CD14-positive monocyte (primary cell): ENCODE data around the gene GULP1. TPM values are rescaled to one million over a fixed set of nuclear protein-coding genes. Genes with fewer than 3 reads are reported as not detected.
A peak's percentile ranks its signal among the peaks of the same experiment; 100 is the strongest.

Experiments used
- DNase-seq, 3 donors: peaks; one replicate each; pipeline ENCODE4 v3.0.0-alpha.2; 2011 to 2022
- H2AFZ ChIP-seq: 2 replicates; pipeline ENCODE4 v1.6.0; 2012; ENCODE audit warnings: mild to moderate bottlenecking, low read depth, low read length, inconsistent platforms; ENCODE audit not compliant: insufficient read depth, poor library complexity, severe bottlenecking
- H3K27ac ChIP-seq, 2 donors: 1 replicate in 1 of 2; 2 replicates in 1 of 2; pipeline ENCODE4 v1.5.1; 2012 to 2013; ENCODE audit warnings: low read length in 2 of 2, control low read depth in 1 of 2, inconsistent platforms in 1 of 2, low read depth in 1 of 2, mild to moderate bottlenecking in 1 of 2
- H3K27me3 ChIP-seq, 2 donors: one replicate each; pipeline versions ENCODE4 v1.6.0 to v1.6.1; 2011 to 2013; ENCODE audit warnings: low read length in 2 of 2; ENCODE audit not compliant: control insufficient read depth in 2 of 2, insufficient read depth in 2 of 2
- H3K36me3 ChIP-seq, 2 donors: replicated peaks in 1 of 2; 1 replicate in 1 of 2; 2 replicates in 1 of 2; pipeline versions ENCODE4 v1.5.1 to v1.6.1; 2012 to 2013; ENCODE audit warnings: low read length in 2 of 2, control low read depth in 1 of 2, inconsistent platforms in 1 of 2, mild to moderate bottlenecking in 1 of 2; ENCODE audit not compliant: insufficient read depth in 2 of 2, control insufficient read depth in 1 of 2
- H3K4me1 ChIP-seq, 2 donors: 1 replicate in 1 of 2; 2 replicates in 1 of 2; pipeline versions ENCODE4 v1.5.1 to v1.6.1; 2012 to 2013; ENCODE audit warnings: low read length in 2 of 2, control low read depth in 1 of 2, inconsistent platforms in 1 of 2, mild to moderate bottlenecking in 1 of 2, moderate library complexity in 1 of 2; ENCODE audit not compliant: insufficient read depth in 2 of 2, control insufficient read depth in 1 of 2
- H3K4me2 ChIP-seq: replicated peaks from 2 replicates; pipeline ENCODE3; 2012; ENCODE audit warnings: low read length, moderate library complexity, mild to moderate bottlenecking; ENCODE audit not compliant: poor library complexity, severe bottlenecking; ENCODE audit errors: extremely low read depth
- H3K4me3 ChIP-seq, 3 experiments: fragments of 200-600 bp in 1 of 3; sonication (generic) in 1 of 3; replicated peaks in 1 of 3; 1 replicate in 2 of 3; 2 replicates in 1 of 3; pipeline ENCODE4 v1.5.1; 2011 to 2013; ENCODE audit warnings: low read length in 3 of 3, mild to moderate bottlenecking in 3 of 3, control low read depth in 2 of 3, low read depth in 2 of 3, inconsistent platforms in 1 of 3, moderate library complexity in 1 of 3
- H3K79me2 ChIP-seq: 2 replicates; pipeline ENCODE4 v1.6.0; 2012; ENCODE audit warnings: mild to moderate bottlenecking, control low read depth, inconsistent platforms, low read length, moderate library complexity; ENCODE audit not compliant: insufficient read depth
- H3K9ac ChIP-seq: 2 replicates; pipeline ENCODE4 v1.6.0; 2017; ENCODE audit warnings: low read length, mild to moderate bottlenecking; ENCODE audit not compliant: insufficient read depth, poor library complexity, severe bottlenecking
- H3K9me3 ChIP-seq, 2 donors: replicated peaks in 1 of 2; 1 replicate in 1 of 2; 2 replicates in 1 of 2; pipeline versions ENCODE4 v1.5.1 to v1.6.1; 2012 to 2013; ENCODE audit warnings: low read length in 2 of 2, control low read depth in 1 of 2; ENCODE audit not compliant: control insufficient read depth in 1 of 2, insufficient read depth in 1 of 2
- H4K20me1 ChIP-seq: 2 replicates; pipeline ENCODE4 v1.6.0; 2012; ENCODE audit warnings: mild to moderate bottlenecking, low read length, control low read depth, moderate library complexity; ENCODE audit not compliant: insufficient read depth
- H3K27ac Mint-ChIP-seq, 7 donors: one replicate each; pipeline ENCODE4 v1.8.0; 2020; ENCODE audit warnings: mild to moderate bottlenecking in 7 of 7, mixed read lengths in 7 of 7, moderate library complexity in 6 of 7, inconsistent platforms in 2 of 7
- H3K27me3 Mint-ChIP-seq, 3 donors: one replicate each; pipeline ENCODE4 v1.8.0; 2021 to 2022; ENCODE audit warnings: low read depth in 3 of 3, mild to moderate bottlenecking in 3 of 3, mixed read lengths in 3 of 3, moderate library complexity in 3 of 3, inconsistent platforms in 1 of 3
- H3K36me3 Mint-ChIP-seq, 2 donors: one replicate each; pipeline ENCODE4 v1.8.0; 2020; ENCODE audit warnings: mixed read lengths in 2 of 2, inconsistent platforms in 1 of 2, mild to moderate bottlenecking in 1 of 2
- H3K4me1 Mint-ChIP-seq: one replicate; pipeline ENCODE4 v1.8.0; 2020; ENCODE audit warnings: mild to moderate bottlenecking, mixed read lengths
- H3K4me3 Mint-ChIP-seq, 2 donors: one replicate each; pipeline ENCODE4 v1.8.0; 2020; ENCODE audit warnings: mild to moderate bottlenecking in 2 of 2, mixed read lengths in 2 of 2, moderate library complexity in 1 of 2
- H3K9me3 Mint-ChIP-seq, 7 donors: one replicate each; pipeline ENCODE4 v1.8.0; 2020 to 2022; ENCODE audit warnings: mixed read lengths in 7 of 7, mild to moderate bottlenecking in 6 of 7, moderate library complexity in 6 of 7, inconsistent platforms in 2 of 7
- CTCF ChIP-seq: fragments of 200-600 bp; IDR thresholded peaks from one replicate; pipeline ENCODE4 v1.8.0; 2022; ENCODE audit warnings: antibody characterized with exemption, mild to moderate bottlenecking
- WGBS: methylation state at CpG from one replicate; pipeline ENCODE4 v1.1.5; 2013; ENCODE audit warnings: missing lambda C conversion rate; ENCODE audit not compliant: insufficient coverage; 5-methylcytosine and 5-hydroxymethylcytosine counted together
- intact Hi-C, 2 donors: fragments of 100-400 bp; cut with micrococcal nuclease; formaldehyde crosslinking; loops; one replicate each; pipeline versions ENCODE4 v1.15.0 to v1.15.1; 2023
- polyA plus RNA-seq, 3 donors: library from polyadenylated mRNA; depleted of rRNA in 1 of 3; unstranded in 2 of 3; stranded (reverse) in 1 of 3; fragments of 300-500 nt in 2 of 3; fragments of >200 nt in 1 of 3; fragmentation: Illumina TruSeq in 2 of 3; gene quantifications; 1 replicate in 2 of 3; 2 replicates in 1 of 3; pipeline ENCODE4 v1.2.3, GENCODE V29; 2012 to 2021

Gene GULP1
- polyA plus RNA-seq, 3 donors = not detected

DNA sequence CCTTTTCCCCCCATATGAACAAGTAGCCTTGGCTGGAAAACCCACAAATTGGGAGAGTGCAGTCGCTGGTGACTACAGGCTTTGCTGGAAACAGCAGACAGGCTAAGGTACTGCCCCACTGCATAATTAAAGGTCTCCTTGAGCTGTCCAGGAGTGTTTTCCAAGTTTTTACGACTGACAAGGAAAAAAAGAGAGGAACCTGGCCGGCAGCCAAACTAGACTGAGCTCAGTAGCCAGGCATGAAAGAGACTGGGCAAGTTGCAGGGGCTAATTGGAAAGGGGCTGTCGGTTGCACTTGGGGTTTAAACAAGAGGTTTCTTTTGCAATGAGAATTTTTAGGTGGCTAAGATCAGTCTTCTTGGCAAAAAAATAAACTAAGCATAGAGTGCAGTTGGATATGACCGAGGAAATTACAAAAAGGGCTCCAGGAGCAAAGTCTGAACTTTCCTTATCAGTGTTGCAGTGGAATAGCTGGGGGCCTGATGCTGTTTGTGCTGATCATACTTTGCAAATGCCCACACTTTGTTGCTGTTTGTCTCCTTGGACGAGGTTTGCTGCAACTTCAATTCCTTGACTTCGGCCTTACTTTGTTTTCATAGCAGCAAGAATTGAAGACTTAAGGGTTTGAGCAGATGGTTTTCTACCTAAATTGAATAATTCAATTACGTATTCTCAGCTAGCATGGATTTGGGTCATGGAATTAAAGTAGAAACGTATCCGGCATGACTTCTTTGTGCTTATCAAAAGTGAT is 2.1 kb downstream of the GULP1 start:
- intact Hi-C loops = no loop called here
- H3K4me1 ChIP-seq = no peaks in the 10 kb centered on the region
- no peaks in the 10 kb centered on the region for H4K20me1 ChIP-seq
- H3K4me3 ChIP-seq = no peak overlapping the region
- H3K27ac ChIP-seq = no peak overlapping the region
- Mint-ChIP-seq H3K36me3 (no peaks in the 10 kb centered on the region), H3K27me3 (peaks cover 34 to 46% (median 38%) of the 10 kb centered on the region in 3 donors), H3K9me3 (peaks cover 0 to 14% (median 8%) of the 10 kb centered on the region in 7 donors), H3K4me1 (peaks cover 15% of the 10 kb centered on the region), H3K4me3 (peak overlapping the region in 1 of 2 donors; percentile 61), H3K27ac (no peak overlapping the region)
- H3K4me2 ChIP-seq = no peak overlapping the region
- H3K9ac ChIP-seq = no peak overlapping the region
- DNase-seq = no peak
- H3K9me3 ChIP-seq = peaks cover 0 to 20% of the 10 kb centered on the region in 2 donors
- no peak overlapping the region for H2AFZ ChIP-seq
- no peaks in the 10 kb centered on the region for H3K79me2 ChIP-seq
- no peak for TF ChIP-seq CTCF
- peaks cover 27 to 46% of the 10 kb centered on the region in 2 donors for H3K27me3 ChIP-seq
- no peaks in the 10 kb centered on the region for H3K36me3 ChIP-seq
- 59% methylated on average over 4 of the region's 10 CpGs for WGBS

DNA sequence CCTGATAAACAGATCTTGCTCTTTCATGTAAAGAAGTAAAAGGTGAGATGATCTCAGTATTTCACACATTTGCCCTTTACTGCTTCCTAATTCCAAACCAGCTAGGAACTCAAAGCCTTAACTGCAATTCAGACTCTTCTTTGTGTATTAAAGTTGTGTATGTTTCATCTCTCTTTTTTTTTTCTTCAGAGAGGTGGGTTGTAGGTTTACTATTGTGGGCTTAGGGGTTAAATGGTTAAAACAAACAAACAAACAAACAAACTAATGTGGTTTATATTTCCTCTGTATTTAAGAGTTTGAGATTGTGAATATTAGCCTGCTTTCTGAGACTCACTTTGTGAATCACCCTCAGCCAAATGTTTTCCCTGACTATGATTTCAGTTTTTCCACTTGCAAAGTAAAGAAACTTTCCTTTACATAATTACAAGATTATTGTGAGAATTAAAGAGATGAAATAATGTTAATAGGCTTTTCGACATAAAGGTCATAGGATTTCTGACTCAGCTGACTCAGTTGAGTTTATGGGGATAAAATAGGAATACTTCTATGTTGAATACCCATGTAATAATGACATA is 2.8 kb downstream of the GULP1 start:
- H3K4me1 Mint-ChIP-seq = peaks cover 15% of the 10 kb centered on the region
- H3K4me1 ChIP-seq = no peaks in the 10 kb centered on the region
- no peaks in the 10 kb centered on the region for H3K79me2 ChIP-seq
- peaks cover 0 to 20% of the 10 kb centered on the region in 2 donors for H3K9me3 ChIP-seq
- no peaks in the 10 kb centered on the region for H3K36me3 ChIP-seq
- H3K27me3 ChIP-seq = peaks cover 27 to 46% of the 10 kb centered on the region in 2 donors
- H3K36me3 Mint-ChIP-seq = no peaks in the 10 kb centered on the region
- no peak overlapping the region for H3K9ac ChIP-seq
- intact Hi-C loops = no loop called here
- TF ChIP-seq CTCF = no peak
- H3K27me3 Mint-ChIP-seq = peaks cover 34 to 48% (median 38%) of the 10 kb centered on the region in 3 donors
- H3K4me3 ChIP-seq = no peak overlapping the region
- H3K4me2 ChIP-seq = no peak overlapping the region
- no peak overlapping the region for H3K27ac ChIP-seq
- peaks cover 3 to 16% (median 8%) of the 10 kb centered on the region in 7 donors for H3K9me3 Mint-ChIP-seq
- peak overlapping the region in 1 of 2 donors; percentile 7 for H3K4me3 Mint-ChIP-seq
- H4K20me1 ChIP-seq = no peaks in the 10 kb centered on the region
- WGBS = no CpG with 5 or more reads among the region's 1 CpG
- no peak overlapping the region for H3K27ac Mint-ChIP-seq
- no peak overlapping the region for H2AFZ ChIP-seq
- no peak for DNase-seq
